Spleen (tissue), 11 donors: ENCODE data around the gene R3HCC1L. TPM values are rescaled to one million over a fixed set of nuclear protein-coding genes. Genes with fewer than 3 reads are reported as not detected.

Experiments used
- DNase-seq: peaks from one replicate; pipeline ENCODE4 v3.0.0-alpha.2; 2020
- H3K27ac ChIP-seq, 8 donors: fragments of 200-600 bp; sonication (generic) in 7 of 8; 1 replicate in 4 of 8; 2 replicates in 4 of 8; pipeline versions ENCODE4 v1.5.0 to v1.8.0; 2016 to 2021; ENCODE audit warnings: inconsistent platforms in 4 of 8, mild to moderate bottlenecking in 4 of 8, moderate library complexity in 1 of 8
- H3K27me3 ChIP-seq, 7 donors: fragments of 200-600 bp; sonication (generic) in 6 of 7; replicated peaks in 1 of 7; 1 replicate in 4 of 7; 2 replicates in 3 of 7; pipeline versions ENCODE4 v1.5.0 to v1.8.0; 2016 to 2021; ENCODE audit warnings: inconsistent platforms in 3 of 7, mild to moderate bottlenecking in 1 of 7
- H3K36me3 ChIP-seq, 6 donors: fragments of 200-600 bp; sonication (generic) in 5 of 6; 1 replicate in 4 of 6; 2 replicates in 2 of 6; pipeline versions ENCODE4 v1.5.0 to v1.8.0; 2016 to 2021; ENCODE audit warnings: inconsistent platforms in 2 of 6
- H3K4me1 ChIP-seq, 6 donors: fragments of 200-600 bp; sonication (generic) in 5 of 6; 1 replicate in 3 of 6; 2 replicates in 3 of 6; pipeline versions ENCODE4 v1.5.0 to v1.8.0; 2016 to 2021; ENCODE audit warnings: inconsistent platforms in 3 of 6
- H3K4me3 ChIP-seq, 8 donors: fragments of 200-600 bp; sonication (generic) in 7 of 8; 1 replicate in 4 of 8; 2 replicates in 4 of 8; pipeline versions ENCODE4 v1.5.0 to v1.8.0; 2016 to 2021; ENCODE audit warnings: inconsistent platforms in 4 of 8, mild to moderate bottlenecking in 4 of 8, moderate library complexity in 2 of 8
- H3K9me3 ChIP-seq, 8 donors: fragments of 200-600 bp; sonication (generic) in 7 of 8; 1 replicate in 4 of 8; 2 replicates in 4 of 8; pipeline versions ENCODE4 v1.5.0 to v1.8.0; 2016 to 2021; ENCODE audit warnings: inconsistent platforms in 4 of 8
- POLR2A ChIP-seq, 3 donors: fragments of 450-650 bp; IDR thresholded peaks; one replicate each; pipeline ENCODE4 v1.5.1; 2017; ENCODE audit warnings: antibody characterized with exemption in 3 of 3, mild to moderate bottlenecking in 1 of 3
- POLR2AphosphoS5 ChIP-seq, 3 donors: sonication (generic); formaldehyde crosslinking; IDR thresholded peaks; one replicate each; pipeline ENCODE4 v1.5.1; 2017; ENCODE audit warnings: antibody characterized with exemption in 3 of 3
- WGBS, 5 donors: extraction: QIAGEN DNeasy Blood & Tissue Kit in 3 of 5; methylation state at CpG; one replicate each; pipeline versions ENCODE4 v1.1.5 to v1.1.7; 2013 to 2018; 5-methylcytosine and 5-hydroxymethylcytosine counted together
- intact Hi-C: fragments of 100-400 bp; cut with DNase I; formaldehyde crosslinking; loops from one replicate; pipeline ENCODE4 v1.15.0; 2023; ENCODE audit warnings: low total_unique reads
- polyA plus RNA-seq, 3 donors: library from polyadenylated mRNA; stranded (reverse); fragments of 200-250 nt; gene quantifications; one replicate each; pipeline ENCODE4 v1.2.1, GENCODE V29; 2013
- total RNA-seq, 7 donors: library from RNA; depleted of rRNA in 3 of 7; stranded (reverse); fragments of >200 nt in 3 of 7; fragmentation: NEBNext Ultra II Directional in 4 of 7; extraction: Animal tissue kit (Norgen Biotek cat#: 25700) in 4 of 7; gene quantifications; one replicate each; pipeline versions ENCODE4 v1.1.0 to v1.2.1, GENCODE V29; 2016 to 2021
- TF ChIP-seq, protein P1 (sequence below), 11 experiments: fragments of 200-600 bp in 7 of 11; fragments of 450-650 bp in 4 of 11; sonication (generic) in 4 of 11; IDR thresholded peaks in 8 of 11; conservative IDR thresholded peaks in 3 of 11; 1 replicate in 7 of 11; 2 replicates in 4 of 11; pipeline versions ENCODE4 v1.4.0 to v1.8.0; 2016 to 2021; ENCODE audit warnings: antibody characterized with exemption in 11 of 11, inconsistent platforms in 4 of 11, mild to moderate bottlenecking in 1 of 11
- donor health status: healthy with polysubstance abuse.
- donor health status: DM: no; HTN: no; CAD: no; lungs with moderate emphysema.
- donor health status: DM: no; HTN: no; CAD: no.
- donor health status: Bipolar disorder and iron deficiency.
- donor health status: healthy.
- donor health status: DM: no; HTN: no; CAD: no.
- donor health status: DM: yes; HTN: yes; CAD: no.

The R3HCC1L gene
- total and polyA plus RNA-seq, 10 donors = 9.0 to 21.2 (median 18.5) TPM

DNA sequence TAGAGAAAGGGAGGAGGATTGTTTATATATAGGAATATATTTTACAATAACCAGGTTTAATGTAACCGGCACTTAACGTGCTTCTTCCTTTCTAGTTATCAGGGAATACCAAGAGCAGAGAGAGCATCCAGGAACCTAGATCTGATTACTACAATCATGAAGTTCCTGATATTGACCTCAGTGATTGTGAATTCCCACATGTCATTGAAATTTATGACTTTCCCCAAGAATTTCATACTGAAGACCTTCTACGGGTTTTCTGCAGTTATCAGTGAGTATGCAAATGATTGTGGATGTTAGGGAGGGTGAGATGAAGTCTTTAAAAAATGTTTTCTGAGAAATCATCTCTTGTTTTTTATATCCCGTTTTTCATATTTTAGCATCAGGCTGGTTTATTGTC, 97.0 kb downstream of the R3HCC1L start:
- 83 to 92% (median 90%) methylated on average over 4 of the region's 4 CpGs for WGBS, 5 donors
- no peaks in the 10 kb centered on the region for H3K4me1 ChIP-seq
- H3K27me3 ChIP-seq = no peaks in the 10 kb centered on the region
- intact Hi-C loops = no loop called here
- no peak overlapping the region for H3K27ac ChIP-seq
- peaks cover 0 to 60% (median 25%) of the 10 kb centered on the region in 6 donors for H3K36me3 ChIP-seq
- DNase-seq = no peak
- no peak overlapping the region for H3K4me3 ChIP-seq
- TF ChIP-seq, protein P1, sequence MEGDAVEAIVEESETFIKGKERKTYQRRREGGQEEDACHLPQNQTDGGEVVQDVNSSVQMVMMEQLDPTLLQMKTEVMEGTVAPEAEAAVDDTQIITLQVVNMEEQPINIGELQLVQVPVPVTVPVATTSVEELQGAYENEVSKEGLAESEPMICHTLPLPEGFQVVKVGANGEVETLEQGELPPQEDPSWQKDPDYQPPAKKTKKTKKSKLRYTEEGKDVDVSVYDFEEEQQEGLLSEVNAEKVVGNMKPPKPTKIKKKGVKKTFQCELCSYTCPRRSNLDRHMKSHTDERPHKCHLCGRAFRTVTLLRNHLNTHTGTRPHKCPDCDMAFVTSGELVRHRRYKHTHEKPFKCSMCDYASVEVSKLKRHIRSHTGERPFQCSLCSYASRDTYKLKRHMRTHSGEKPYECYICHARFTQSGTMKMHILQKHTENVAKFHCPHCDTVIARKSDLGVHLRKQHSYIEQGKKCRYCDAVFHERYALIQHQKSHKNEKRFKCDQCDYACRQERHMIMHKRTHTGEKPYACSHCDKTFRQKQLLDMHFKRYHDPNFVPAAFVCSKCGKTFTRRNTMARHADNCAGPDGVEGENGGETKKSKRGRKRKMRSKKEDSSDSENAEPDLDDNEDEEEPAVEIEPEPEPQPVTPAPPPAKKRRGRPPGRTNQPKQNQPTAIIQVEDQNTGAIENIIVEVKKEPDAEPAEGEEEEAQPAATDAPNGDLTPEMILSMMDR (IDR thresholded peaks at IDR 0.05 in 8 of 11, conservative IDR thresholded peaks at IDR 0.05 in 3 of 11) = no peak
- TF ChIP-seq POLR2A (IDR thresholded peaks at IDR 0.05) = no peak
- no peak for TF ChIP-seq POLR2AphosphoS5 (IDR thresholded peaks at IDR 0.05)
- H3K9me3 ChIP-seq = peaks cover 0 to 13% (median 8%) of the 10 kb centered on the region in 8 donors

DNA sequence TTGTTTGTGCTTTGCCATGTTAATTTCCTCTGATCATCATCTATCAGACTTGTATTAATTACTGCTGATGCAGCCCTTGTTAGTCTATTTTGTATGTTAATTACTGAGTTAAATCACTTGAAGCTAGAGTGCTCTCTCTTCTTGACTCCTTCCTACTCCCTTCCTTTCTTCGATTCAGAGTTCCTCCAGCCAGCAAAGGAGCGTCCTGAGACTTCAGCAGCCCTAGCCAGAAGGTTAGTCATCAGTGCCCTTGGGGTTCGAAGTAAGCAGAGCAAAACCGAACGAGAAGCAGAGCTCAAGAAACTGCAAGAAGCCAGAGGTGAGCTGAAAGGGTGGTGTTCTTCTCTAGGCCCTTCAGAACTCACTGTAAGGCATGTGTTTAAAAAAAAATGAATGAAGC, 101.4 kb downstream of the R3HCC1L start:
- WGBS, 5 donors = 83 to 93% (median 91%) methylated on average over 5 of the region's 5 CpGs
- DNase-seq = no peak
- Histone ChIP-seq H3K27ac (no peak overlapping the region), H3K9me3 (no peaks in the 10 kb centered on the region), H3K27me3 (no peaks in the 10 kb centered on the region), H3K36me3 (peaks cover 2 to 98% (median 50%) of the 10 kb centered on the region in 6 donors), H3K4me3 (no peak overlapping the region), H3K4me1 (peaks cover 0 to 7% (median 0%) of the 10 kb centered on the region in 6 donors)
- intact Hi-C loops = no loop called here
- TF ChIP-seq, protein P1 (IDR thresholded peaks at IDR 0.05 in 8 of 11, conservative IDR thresholded peaks at IDR 0.05 in 3 of 11) = no peak
- TF ChIP-seq POLR2AphosphoS5 (IDR thresholded peaks at IDR 0.05) (no peak), POLR2A (IDR thresholded peaks at IDR 0.05) (no peak)

DNA sequence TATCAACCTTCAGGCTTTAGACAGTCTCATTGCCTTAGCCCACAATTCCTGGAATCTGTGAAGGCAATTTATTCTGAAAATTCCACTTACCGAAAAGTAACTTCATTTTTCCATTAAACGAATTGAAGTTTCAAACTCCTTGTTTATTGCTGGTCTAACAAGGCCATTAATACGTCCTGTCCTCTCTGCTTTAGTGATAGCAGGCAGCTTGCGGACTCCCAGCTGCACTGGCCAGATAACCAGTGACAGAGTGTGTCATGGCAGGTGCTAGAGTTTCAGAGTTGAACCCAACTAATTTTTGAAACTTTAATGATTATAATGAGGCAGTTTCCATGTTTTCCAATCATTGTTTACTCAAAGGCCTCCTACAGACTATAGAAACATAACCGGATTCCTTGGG, 102.4 kb downstream of the R3HCC1L start:
- intact Hi-C loops = no loop called here
- Histone ChIP-seq H3K27ac (no peak overlapping the region), H3K27me3 (no peaks in the 10 kb centered on the region), H3K4me1 (peaks cover 0 to 7% (median 0%) of the 10 kb centered on the region in 6 donors), H3K9me3 (no peaks in the 10 kb centered on the region), H3K4me3 (no peak overlapping the region), H3K36me3 (peaks cover 2 to 98% (median 52%) of the 10 kb centered on the region in 6 donors)
- DNase-seq = no peak
- 88 to 97% (median 93%) methylated on average over 5 of the region's 5 CpGs for WGBS, 5 donors
- TF ChIP-seq, protein P1 (IDR thresholded peaks at IDR 0.05 in 8 of 11, conservative IDR thresholded peaks at IDR 0.05 in 3 of 11) = no peak
- TF ChIP-seq POLR2A (IDR thresholded peaks at IDR 0.05) (no peak), POLR2AphosphoS5 (IDR thresholded peaks at IDR 0.05) (no peak)

DNA sequence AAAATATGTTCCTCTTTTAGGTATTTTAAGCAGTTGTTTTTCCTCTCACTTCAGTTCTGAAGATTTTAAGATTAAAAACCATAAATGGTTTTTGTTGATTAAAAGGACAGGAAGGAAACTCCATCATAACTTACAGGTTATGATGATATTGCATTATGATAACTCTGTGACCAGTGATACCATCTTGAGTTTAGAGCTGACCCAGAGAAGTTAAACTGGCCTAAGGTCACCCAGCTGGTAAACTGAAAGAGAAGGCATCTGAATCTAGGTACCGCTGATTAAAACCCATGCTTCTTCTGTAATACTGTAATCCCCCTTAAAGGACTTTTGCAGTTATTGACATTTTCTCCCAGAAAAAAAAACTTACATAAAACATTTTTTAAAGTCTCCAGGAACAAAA, 103.9 kb downstream of the R3HCC1L start:
- TF ChIP-seq, protein P1 (IDR thresholded peaks at IDR 0.05 in 8 of 11, conservative IDR thresholded peaks at IDR 0.05 in 3 of 11) = no peak
- TF ChIP-seq POLR2A (IDR thresholded peaks at IDR 0.05) (no peak), POLR2AphosphoS5 (IDR thresholded peaks at IDR 0.05) (no peak)
- H3K36me3 ChIP-seq = peaks cover 2 to 100% (median 53%) of the 10 kb centered on the region in 6 donors
- no peak overlapping the region for H3K4me3 ChIP-seq
- peaks cover 0 to 7% (median 0%) of the 10 kb centered on the region in 6 donors for H3K4me1 ChIP-seq
- H3K9me3 ChIP-seq = no peaks in the 10 kb centered on the region
- 57 to 88% (median 78%) methylated on average over 1 of the region's 1 CpG for WGBS, 5 donors
- intact Hi-C loops = no loop called here
- H3K27ac ChIP-seq = no peak overlapping the region
- no peaks in the 10 kb centered on the region for H3K27me3 ChIP-seq
- DNase-seq = no peak
